Heart right ventricle (tissue), 16 donors: ENCODE results near the gene BOK. TPM values are rescaled to one million over a fixed set of nuclear protein-coding genes. Genes with fewer than 3 reads are reported as not detected.
A peak's percentile ranks its signal among the peaks of the same experiment; 100 is the strongest.

Experiments
- ATAC-seq, 8 donors: fragments of 200-7000 bp; cut with Tn5 transposase; one replicate each; pipeline ENCODE4 v1.9.1; 2020; ENCODE audit warnings: mild to moderate bottlenecking in 8 of 8, moderate library complexity in 8 of 8, moderate number of reproducible peaks in 1 of 8
- DNase-seq, 2 donors: peaks; one replicate each; pipeline ENCODE4 v3.0.0-alpha.2; 2020
- H3K27ac ChIP-seq, 10 donors: fragments of 200-600 bp; sonication (generic) in 2 of 10; one replicate each; pipeline versions ENCODE4 v1.5.0 to v1.8.0; 2020 to 2022; ENCODE audit warnings: mild to moderate bottlenecking in 3 of 10
- H3K27me3 ChIP-seq, 7 donors: fragments of 200-600 bp; one replicate each; pipeline ENCODE4 v1.8.0; 2021 to 2022; ENCODE audit warnings: mild to moderate bottlenecking in 2 of 7
- H3K36me3 ChIP-seq, 9 donors: fragments of 200-600 bp; sonication (generic) in 1 of 9; one replicate each; pipeline versions ENCODE4 v1.5.0 to v1.8.0; 2020 to 2022; ENCODE audit warnings: mild to moderate bottlenecking in 2 of 9
- H3K4me1 ChIP-seq, 9 donors: fragments of 200-600 bp; sonication (generic) in 1 of 9; one replicate each; pipeline versions ENCODE4 v1.5.0 to v1.8.0; 2020 to 2022; ENCODE audit warnings: mild to moderate bottlenecking in 4 of 9
- H3K4me3 ChIP-seq, 10 donors: fragments of 200-600 bp; sonication (generic) in 2 of 10; one replicate each; pipeline versions ENCODE4 v1.5.0 to v1.8.0; 2020 to 2022; ENCODE audit warnings: mild to moderate bottlenecking in 7 of 10, moderate library complexity in 2 of 10
- H3K9me3 ChIP-seq, 11 donors: fragments of 200-600 bp in 10 of 11; sonication (generic) in 2 of 11; one replicate each; pipeline versions ENCODE4 v1.5.0 to v1.8.0; 2013 to 2022; ENCODE audit warnings: mild to moderate bottlenecking in 2 of 11, control low read depth in 1 of 11, moderate library complexity in 1 of 11
- CTCF ChIP-seq, 9 donors: fragments of 200-600 bp; sonication (generic) in 2 of 9; IDR thresholded peaks; one replicate each; pipeline versions ENCODE4 v1.5.0 to v1.8.0; 2021 to 2022; ENCODE audit warnings: antibody characterized with exemption in 9 of 9, mild to moderate bottlenecking in 5 of 9, moderate library complexity in 1 of 9
- WGBS, 2 donors: extraction: QIAGEN DNeasy Blood & Tissue Kit; methylation state at CpG; one replicate each; pipeline ENCODE4 v1.1.7; 2013; ENCODE audit warnings: inconsistent platforms in 1 of 2; 5-methylcytosine and 5-hydroxymethylcytosine counted together
- intact Hi-C, 10 donors: fragments of 100-400 bp; cut with DNase I; formaldehyde crosslinking; loops; one replicate each; pipeline versions ENCODE4 v1.11.1 to v1.14.2; 2022
- polyA plus RNA-seq, 2 donors: library from polyadenylated mRNA; stranded (reverse); fragments of 200-250 nt; gene quantifications; one replicate each; pipeline ENCODE4 v1.2.3, GENCODE V29; 2013
- total RNA-seq, 10 donors: library from RNA; stranded (reverse); fragmentation: NEBNext Ultra II Directional in 3 of 10; extraction: Animal tissue kit (Norgen Biotek cat#: 25700) in 3 of 10; gene quantifications; one replicate each; pipeline versions ENCODE4 v1.2.1 to v1.2.4, GENCODE V29; 2021 to 2023
- donor health status: Arrhythmogenic right ventricular cardiomyopathy.
- donor health status: ischemic (EF 13 %, LVEDD 7.1; RV severe dilation, severe dysfunction).
- donor health status: healthy with polysubstance abuse.
- donor health status: DM: no; HTN: yes; CAD: no.
- donor health status: DM: no; HTN: no; CAD: no.
- donor health status: ischemic (EF 25% LVEDD 6.9; RV normal size, moderate dysfunction).
- donor health status: ischemic (EF 25% LVEDD 5.7; RV mildly dilated, moderate dysfunction).
- donor health status: healthy.
- donor health status: DM: yes; HTN: yes; CAD: no.
- donor health status: Ischemic cardiomyopathy.
- donor health status: ischemic (EF 35%, LVEDD 5.7; RV mildly dilated, moderate dysfunction).
- donor health status: nonischemic (EF 11% LVEDD 7.7; RV severe dilation, severe dysfunction).
- donor health status: DM: yes; HTN: yes; CAD: no.
- donor health status: PGD.
- donor health status: ischemic (EF 29% LVEDD 5.4; RV normal size, mild dysfunction).
- donor health status: nonischemic (EF 23%, LVEDD 6.1; RV moderate dilation, normal function).

The BOK gene
- total and polyA plus RNA-seq, 12 donors = 1.6 to 15.6 (median 3.3) TPM

- WGBS, 2 donors = 85 to 86% methylated on average over 7 of the region's 7 CpGs
- intact Hi-C loops = no loop called here
- Histone ChIP-seq H3K36me3 (peaks cover 0 to 30% (median 0%) of the 10 kb centered on the region in 9 donors), H3K27ac (no peak overlapping the region), H3K27me3 (no peaks in the 10 kb centered on the region), H3K9me3 (no peaks in the 10 kb centered on the region), H3K4me1 (peaks cover 0 to 26% (median 5%) of the 10 kb centered on the region in 9 donors), H3K4me3 (no peak overlapping the region)
- DNase-seq (no peak), ATAC-seq (no peak)
- TF ChIP-seq CTCF (IDR thresholded peaks at IDR 0.05) = no peak
Measured at GRCh38 chr2:241574911-241575623, 16.5 kb downstream of the BOK start.

- Histone ChIP-seq H3K27me3 (no peaks in the 10 kb centered on the region), H3K4me3 (no peak overlapping the region), H3K4me1 (peaks cover 0 to 26% (median 5%) of the 10 kb centered on the region in 9 donors), H3K27ac (no peak overlapping the region), H3K9me3 (no peaks in the 10 kb centered on the region), H3K36me3 (peaks cover 0 to 30% (median 0%) of the 10 kb centered on the region in 9 donors)
- no peak for DNase-seq
- WGBS, 2 donors = 86 to 88% methylated on average over 5 of the region's 5 CpGs
- no peak for ATAC-seq
- intact Hi-C loops = no loop called here
- TF ChIP-seq CTCF (IDR thresholded peaks at IDR 0.05) = no peak
Measured at GRCh38 chr2:241575624-241576292, 17.2 kb downstream of the BOK start.

- no peak for ATAC-seq
- Histone ChIP-seq H3K27me3 (no peaks in the 10 kb centered on the region), H3K4me3 (no peak overlapping the region), H3K36me3 (peaks cover 0 to 30% (median 0%) of the 10 kb centered on the region in 9 donors), H3K9me3 (no peaks in the 10 kb centered on the region), H3K27ac (no peak overlapping the region), H3K4me1 (peaks cover 0 to 22% (median 5%) of the 10 kb centered on the region in 9 donors)
- intact Hi-C loops = no loop called here
- TF ChIP-seq CTCF (IDR thresholded peaks at IDR 0.05) = no peak
- no peak for DNase-seq
- WGBS, 2 donors = 86 to 89% methylated on average over 14 of the region's 14 CpGs
Measured at GRCh38 chr2:241576293-241576654, 17.7 kb downstream of the BOK start.

GRCh38 chr2:241577413-241578122, 19.0 kb downstream of the BOK start:
- peaks cover 0 to 4% (median 0%) of the 10 kb centered on the region in 11 donors for H3K9me3 ChIP-seq
- ATAC-seq (peak in 1 of 8 donors; percentile 24), DNase-seq (no peak)
- intact Hi-C loops = no loop called here
- H3K36me3 ChIP-seq = peaks cover 0 to 35% (median 1%) of the 10 kb centered on the region in 9 donors
- no peaks in the 10 kb centered on the region for H3K27me3 ChIP-seq
- H3K4me1 ChIP-seq = peaks cover 0 to 15% (median 5%) of the 10 kb centered on the region in 9 donors
- no peak for TF ChIP-seq CTCF (IDR thresholded peaks at IDR 0.05)
- WGBS, 2 donors = 53 to 63% methylated on average over 9 of the region's 9 CpGs
- no peak overlapping the region for H3K4me3 ChIP-seq
- H3K27ac ChIP-seq = no peak overlapping the region
